MV-4-11 (cell line): ENCODE measurements around the gene NRP1.
A peak's percentile ranks its signal among the peaks of the same experiment; 100 is the strongest.

ENCODE experiments used
- DNase-seq: peaks from one replicate; lab custom pipeline; 2025; lab: John Stamatoyannopoulos, UW

Gene NRP1

DNA sequence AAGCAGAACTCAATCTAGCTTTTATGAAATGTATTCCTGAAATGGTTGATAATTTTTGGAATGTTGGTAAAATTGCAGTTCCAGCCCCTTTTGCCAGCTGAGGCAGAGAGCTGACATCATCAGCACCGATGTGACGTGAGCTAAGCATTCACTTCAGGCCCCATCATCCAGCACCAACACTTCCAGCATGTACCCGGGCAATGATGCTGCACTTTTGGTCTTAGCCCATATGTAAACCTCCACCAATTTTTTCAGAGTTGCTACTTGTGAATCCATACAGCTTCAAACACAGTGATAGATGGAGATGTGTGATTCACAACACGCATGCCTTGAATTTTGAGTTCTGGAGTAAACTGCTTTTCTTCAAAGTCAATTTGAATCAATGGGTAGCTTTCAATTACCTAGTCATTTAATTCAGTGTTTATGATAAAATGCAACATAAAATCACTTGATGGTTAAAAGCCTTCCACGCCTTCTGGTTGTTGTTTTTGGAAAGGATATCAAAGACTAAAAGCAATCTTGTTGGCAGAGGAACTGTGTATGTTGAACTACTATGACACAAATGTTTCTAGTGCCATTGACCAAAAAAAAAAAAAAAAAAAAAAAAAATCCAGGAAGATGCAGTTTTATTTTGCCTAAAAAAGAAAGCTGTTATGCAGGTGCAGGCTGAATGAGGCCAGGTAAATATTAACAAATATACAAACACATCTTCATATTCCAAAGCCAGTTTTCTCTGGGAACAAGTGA, 73.9 kb downstream of the NRP1 start:
- DNase-seq = no peak

DNA sequence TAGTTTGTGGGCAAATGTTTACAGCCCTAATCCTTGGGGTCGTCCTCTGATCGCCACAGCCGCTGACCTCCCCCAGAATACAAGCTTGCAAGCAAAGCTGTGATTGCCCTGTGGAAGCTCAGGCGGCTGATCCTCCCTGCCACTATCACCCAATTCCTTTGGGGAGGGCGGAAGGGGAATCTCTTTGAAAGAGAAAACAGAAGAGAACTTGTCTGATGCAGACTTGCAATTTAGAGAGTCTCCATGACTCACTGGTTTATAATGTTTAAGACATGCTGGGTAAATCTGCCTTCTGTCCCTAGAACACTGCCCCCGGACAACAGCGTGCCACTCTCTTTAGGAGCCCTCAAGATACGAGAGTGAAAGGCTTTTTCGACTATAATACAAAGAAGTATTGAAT, 75.5 kb downstream of the NRP1 start:
- DNase-seq = no peak

DNA sequence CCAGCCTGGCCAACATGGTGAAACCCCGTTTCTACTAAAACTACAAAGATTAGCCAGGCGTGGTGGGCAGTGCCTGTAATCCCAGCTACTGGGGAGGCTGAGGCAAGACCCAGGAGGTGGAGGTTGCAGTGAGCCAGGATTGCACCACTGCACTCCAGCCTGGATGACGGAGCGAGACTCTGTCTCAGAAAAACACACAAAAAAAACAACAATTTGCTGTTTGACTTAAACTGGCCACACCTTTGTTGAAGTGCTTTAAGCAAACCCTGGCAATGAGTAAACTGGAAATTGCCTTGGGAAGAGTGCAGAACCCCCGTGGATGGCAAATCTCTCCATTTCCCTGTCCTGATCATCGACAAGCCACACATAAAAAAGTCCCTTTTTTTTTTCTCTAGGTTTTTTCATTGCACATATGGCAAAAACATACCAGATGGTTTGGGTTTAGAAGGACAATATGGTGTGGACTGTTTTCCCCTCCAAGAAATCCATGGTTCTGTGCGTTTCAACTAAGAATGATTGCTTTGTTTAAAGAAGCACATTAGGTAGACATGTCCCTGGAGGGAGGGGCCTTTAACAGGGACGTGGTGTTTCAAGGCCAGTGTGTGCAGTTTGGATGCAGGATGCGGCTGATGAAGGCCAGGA, 76.9 kb downstream of the NRP1 start:
- no peak for DNase-seq

DNA sequence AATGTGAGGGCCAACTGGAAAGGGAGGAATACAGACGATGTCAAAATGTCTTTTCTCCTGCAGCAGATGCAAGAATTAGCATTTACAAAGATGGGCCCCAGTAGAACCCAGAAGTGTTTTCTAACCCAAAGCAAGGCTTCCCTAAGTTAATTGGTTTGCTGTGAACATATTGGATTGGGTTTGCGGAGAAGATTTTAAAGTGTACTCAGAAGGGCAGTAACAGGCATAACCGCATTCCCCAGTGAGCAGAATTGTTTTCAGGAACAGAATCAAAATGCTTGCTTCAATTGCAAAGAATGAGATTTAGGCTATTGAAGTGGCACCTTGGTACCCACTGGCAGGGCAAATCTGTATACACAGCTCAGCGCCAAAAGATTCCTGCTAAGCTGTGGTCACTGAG, 78.0 kb downstream of the NRP1 start:
- DNase-seq = no peak

DNA sequence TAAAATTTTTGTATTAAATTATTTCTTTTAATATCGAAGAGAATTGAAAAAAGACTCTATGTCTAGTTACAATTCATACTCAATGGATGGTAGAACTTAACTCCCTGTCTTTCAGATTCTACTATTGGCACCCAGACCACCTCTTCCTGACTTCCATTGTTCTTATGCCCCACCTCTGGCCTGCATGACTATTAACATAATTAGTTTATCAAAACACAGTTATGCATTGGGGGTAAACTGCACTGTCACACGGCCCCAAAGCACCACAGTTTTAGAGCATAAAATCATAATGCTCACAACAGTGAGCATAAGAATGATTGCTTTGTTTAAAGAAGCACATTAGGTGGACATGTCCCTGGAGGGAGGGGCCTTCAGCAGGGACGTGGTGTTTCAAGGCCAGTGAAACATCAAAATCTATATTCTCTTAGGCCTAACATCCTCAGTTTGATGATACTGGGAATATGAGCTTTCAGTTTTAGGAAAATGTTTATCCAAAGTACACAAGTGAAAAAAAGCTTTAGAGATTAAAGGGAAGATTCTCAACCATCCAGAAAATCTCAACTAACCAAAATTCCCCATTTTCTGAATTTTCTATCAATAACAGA, 79.8 kb downstream of the NRP1 start:
- no peak for DNase-seq

DNA sequence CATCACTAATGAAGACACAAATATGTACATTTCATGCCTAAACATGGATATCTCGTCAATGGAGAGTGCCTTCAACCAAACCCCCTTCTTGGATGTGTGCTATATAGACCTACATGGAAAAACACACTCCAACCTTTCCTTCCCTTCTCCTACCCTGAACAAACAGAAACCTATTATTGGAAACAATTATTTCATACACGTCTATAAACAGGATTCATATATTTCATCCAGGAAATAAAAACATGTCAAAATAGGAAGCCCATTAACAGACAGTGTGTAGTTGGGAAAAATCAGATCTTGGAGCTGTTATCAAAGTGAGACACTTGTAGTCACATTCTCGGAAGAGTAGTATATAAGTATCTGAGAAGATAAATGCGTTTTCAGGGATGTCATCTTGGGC, 81.1 kb downstream of the NRP1 start:
- no peak for DNase-seq

DNA sequence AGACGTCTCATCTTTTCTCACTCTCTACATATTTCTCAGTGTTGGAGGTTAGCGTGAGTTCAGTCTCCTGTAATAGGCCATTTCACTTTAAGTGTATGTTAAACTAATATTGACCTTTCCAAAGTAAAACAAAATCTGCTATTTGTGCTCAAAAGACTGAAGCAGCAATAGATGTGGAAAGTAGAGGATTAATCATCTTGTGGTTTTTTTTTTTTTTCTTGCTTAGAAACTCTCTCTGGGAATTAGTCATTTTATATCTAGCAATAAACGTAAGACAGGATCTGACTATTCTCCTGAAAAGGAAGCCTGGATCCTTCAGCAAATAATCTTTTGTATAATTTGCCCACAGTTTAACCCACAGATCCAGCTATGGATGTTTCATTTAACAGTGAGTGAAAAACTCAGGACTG, 81.7 kb downstream of the NRP1 start:
- peak; percentile 32 for DNase-seq

DNA sequence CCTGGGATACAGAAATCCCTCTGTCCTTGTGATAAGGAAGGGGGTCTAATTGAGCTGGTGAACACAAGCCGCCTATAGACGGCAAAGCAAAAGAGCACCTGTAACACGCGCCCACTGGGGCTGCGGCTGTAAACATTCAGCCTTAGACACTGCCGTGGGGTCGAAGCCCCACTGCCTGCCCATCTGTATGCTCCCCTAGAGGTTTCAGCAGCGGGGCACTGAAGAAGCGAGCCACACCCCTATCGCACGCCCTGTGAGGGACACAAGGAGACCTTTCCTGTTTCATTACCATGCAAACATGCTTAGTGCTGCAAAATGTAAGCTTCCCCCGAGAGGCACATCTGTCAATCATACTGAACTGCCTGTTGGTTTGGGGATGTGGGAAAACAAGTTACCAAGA, 82.1 kb downstream of the NRP1 start:
- DNase-seq = peak; percentile 29

DNA sequence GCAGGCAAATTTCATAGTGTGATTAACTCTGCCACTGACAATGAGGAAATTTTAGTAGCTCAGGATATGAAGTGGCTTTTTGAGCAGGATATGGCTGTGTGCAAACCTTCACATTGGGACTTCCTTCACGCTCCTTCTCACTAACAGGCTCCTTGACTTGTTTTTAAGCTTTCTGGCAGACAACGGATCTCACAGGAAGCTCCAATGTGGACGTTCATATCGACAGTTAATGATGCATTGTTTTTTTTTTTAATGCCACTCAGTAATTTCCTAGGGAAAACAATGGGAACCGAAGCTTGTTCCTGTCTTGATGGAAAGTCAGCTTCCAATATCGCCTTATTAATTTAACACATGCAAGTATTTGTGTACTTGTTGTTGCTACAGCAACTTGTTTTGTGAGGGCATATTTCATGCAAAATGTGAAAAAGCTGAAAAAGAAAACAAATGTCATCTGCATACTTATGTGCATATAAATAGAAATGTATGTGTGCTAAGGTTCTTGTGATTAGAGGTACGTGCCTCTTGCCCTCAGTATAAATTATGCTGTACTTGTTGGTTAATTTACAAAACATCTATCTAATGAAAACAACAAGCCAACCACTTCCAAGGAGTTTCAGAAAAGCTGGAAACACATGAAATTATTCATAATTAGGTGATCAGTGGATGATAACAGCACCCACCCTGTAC, 84.7 kb downstream of the NRP1 start:
- no peak for DNase-seq

DNA sequence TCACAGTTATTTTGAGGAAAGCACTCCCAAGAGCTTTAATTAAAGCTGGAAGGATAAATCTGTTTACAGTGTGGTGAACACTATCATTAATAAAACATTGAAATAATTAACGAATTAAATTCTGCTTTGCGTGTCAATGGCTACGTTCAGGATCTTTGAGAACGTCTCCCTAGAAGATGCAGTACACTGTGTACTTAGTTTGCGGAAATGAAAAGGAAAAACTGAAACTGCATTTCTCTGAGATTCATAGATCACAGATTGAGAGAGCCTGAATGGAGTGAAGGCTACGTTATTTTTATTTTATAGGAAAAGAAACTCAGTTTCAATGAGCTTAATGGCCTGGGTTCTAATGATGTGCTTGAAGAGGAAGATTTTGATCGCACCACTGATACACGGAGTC, 85.3 kb downstream of the NRP1 start:
- no peak for DNase-seq

DNA sequence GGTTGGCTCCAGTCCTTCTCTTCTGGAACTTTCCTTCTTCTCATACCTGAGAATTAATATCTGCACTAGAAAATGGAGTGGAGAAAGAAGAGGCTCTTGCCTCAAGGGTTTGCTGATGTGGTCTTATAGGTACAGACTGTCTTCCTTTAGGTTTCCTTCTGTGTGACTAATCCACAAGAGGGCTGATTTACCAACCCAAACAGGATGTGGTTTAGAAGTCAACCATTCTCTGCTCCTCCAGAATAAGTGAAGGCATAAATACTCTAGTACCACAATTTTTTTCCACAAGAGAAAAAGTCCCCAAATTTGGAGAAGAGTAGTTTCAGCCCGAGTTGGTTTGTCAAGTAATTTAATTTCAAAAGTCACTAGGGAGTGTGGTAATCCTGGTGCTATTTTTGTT, 85.8 kb downstream of the NRP1 start:
- peak; percentile 91 for DNase-seq

DNA sequence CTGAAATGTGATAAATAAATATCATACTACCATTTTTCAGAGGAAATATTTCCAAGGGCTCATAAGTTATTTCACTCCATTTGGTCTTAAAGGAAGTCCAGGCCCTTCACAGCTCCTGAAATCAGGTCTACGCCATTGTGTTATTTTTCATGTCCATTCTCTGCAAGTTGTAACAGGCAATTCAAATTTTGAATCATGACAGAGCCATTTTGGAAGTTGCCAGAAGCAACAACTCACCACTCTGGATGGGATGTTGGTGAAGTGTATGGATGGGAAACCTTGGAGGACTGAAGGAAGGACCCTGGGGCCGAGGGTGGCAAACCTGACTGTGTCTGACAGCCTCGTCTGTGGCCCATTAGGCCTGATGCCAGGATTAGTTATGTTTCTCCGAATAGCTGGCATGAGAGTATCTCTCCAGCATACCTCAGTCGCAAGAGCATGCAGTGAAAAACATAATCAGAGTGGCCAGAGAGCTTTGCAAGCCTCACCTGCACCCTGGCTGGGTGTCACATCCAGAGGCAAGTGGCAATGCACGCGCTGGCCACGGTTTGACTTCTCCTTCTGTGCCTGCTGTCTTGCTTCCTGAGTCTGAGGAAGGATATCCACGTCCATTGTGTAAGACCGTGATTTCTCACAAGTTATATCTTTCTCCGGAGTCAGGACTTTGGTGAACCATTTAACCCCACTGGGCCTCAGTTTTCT, 87.1 kb downstream of the NRP1 start:
- DNase-seq = peak; percentile 18

DNA sequence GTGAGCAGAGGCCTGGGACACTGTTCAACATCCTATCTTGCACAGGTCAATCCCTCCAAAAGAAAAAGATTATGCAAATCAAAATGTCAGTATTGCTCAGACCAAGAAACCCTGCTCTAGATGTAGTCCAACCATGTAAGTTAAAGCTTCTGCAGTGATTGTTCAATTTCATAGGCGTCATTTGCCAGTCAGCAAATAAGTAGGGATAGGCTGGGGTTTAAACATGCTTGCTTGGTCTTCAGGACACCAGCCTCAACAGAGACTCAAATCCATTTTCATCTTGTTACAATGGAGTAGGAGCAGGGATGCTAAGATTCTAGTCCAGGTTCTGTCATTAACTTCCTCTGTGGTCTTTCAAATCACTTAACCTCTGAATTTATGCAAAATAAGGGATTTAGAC, 89.1 kb downstream of the NRP1 start:
- DNase-seq = no peak

DNA sequence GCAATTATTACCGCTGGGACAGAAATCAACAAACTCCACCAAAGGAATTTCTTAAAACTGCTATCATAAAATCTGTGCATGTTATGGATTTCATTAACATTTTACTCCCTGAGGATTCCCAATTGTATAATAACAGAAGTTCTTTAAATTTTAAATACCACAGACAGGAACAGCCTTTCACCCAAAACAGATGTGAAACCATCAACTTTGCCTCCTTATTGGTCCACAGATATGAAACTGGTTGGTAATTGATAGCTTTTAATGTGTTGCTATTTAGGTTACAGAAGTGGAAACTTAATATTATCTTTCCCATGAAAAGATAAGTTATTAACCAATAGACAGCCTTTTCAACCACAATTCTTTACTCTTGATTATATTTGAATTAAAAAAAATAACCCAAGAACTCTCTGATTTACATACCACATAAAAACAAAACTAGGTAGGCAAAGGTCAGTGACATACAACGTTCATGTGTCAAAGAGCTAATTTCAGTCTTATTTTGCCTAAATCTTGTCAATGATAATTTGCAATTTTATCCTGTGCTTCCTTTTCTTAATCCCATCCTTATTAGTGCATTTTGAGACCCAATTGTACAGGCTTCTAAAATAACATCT, 90.0 kb downstream of the NRP1 start:
- peak; percentile 61 for DNase-seq

DNA sequence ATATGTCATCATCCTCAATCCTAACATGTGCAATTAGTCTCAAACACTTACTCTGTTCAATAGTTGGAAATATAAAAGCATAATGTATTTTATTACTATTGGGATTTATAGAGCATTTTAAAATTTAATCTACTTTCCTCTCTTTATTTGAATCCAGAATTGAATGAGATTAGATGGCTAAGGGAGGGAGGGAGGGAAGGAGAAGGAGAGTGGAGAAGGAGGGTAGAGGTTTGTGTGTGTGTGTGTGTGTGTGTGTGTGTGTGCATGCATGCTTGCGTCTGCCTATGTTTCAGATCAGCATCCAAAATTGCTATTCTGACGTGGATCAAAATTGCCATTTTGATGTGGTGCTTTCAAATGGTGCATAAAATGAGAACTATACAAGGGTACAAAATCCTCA, 90.8 kb downstream of the NRP1 start:
- no peak for DNase-seq

DNA sequence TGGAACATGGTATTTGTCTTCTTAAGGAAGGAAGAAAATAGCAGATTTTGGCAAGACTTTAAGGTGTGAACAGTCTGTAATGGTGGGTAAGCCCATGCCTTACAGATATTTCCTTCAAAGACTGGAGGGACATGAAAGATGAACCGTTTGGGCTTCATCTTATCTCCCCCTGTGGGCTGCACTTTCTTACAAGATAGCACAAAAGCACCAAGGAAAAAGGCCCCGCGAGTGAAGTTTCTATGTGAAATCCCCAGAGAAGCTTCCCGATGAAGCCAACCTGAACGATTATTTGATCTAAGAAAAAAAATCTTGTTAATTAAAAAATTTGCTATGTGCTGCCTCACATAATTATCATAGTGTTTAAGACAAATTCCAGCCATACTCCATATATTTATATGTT, 91.5 kb downstream of the NRP1 start:
- DNase-seq = no peak

DNA sequence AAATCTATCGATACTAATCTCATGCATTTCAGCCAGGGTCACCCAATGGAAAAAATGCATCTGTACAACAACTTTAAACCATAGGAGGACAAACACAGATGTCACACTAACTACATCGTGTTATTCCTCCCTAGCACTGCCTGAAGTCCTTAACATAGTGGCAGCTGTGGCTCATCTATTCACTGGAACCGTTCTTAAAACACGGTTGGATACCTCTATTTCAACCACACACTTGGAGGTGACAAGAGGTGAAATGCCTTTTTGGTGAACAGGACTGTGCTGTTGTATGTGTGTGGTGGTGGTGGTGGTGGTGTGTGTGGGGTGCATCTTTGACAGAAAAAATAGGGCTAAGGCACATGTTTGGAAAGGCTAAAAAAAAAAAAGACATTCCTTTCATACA, 93.1 kb downstream of the NRP1 start:
- DNase-seq = no peak

DNA sequence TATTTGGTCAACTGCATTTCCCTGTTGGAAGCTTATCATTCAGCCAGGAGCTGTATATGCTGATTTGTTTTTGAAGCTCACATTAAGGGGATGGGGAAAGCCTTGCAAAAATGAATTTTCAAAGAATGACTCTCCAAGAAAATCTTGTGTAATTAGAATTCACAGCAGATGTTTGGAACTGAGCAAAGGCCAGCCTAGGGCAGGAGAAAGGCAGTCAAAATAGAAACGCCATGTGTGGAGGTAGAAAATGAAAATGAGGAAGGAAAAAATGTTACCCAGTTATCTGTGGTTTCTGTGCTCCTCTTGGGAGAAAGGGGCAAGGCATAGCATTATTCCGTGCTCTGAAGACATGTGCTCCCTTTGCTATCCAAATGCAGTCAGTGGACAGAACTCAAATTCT, 93.5 kb downstream of the NRP1 start:
- peak; percentile 77 for DNase-seq

DNA sequence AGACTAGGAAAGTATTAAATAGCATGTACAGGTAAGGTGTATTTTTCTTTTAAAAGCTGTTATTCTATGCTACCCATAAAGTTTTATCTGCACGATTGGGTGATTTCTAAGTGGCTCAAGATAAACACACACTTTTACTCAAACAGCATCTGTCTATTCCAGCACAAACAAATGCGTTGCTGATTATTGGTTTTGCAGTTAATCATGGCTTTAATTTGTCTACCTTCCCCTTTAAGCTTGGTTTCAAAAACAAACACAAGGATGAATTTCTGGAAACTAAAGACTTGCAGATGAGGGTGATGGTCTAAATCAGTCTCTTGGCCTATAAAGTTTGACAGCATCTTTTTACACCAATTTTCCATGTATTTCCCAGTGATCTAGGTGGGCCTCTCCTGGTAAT, 94.2 kb downstream of the NRP1 start:
- no peak for DNase-seq

DNA sequence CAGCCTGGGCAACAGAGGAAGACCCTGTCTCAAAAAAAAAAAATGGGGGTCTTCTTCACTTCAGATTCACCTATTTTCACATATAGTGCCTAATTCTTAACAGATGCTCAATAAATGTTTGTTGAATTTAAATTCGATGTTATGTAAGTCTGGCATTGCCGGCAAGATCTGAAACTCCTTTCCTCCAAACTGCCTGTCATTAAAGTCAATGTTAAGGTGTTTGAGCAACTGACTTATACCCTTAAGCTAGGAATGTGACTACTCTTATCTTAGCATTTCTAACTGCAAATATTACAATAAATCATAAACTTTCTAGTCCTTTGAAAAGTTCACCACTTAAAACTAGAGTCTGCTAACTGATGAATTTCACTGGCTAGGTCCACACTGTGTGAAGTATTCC, 95.2 kb downstream of the NRP1 start:
- no peak for DNase-seq

DNA sequence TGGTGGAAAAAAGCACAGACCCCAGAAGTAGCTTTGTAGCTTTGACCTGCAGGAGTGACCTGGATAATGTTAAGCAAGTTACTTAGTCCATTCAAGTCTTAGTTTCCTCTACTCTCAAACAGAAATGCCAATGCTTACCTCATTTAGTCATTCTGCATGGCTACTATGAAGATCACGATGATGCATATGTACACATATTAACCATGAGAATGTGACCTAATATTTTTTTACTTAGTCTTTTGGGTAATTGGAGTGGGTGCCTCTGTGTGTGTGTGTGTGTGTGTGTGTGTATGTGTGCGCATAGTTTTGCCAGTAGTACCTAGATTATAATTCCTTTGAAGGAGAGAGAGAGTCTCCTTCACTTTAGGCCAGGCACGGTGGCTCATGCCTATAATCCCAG, 95.8 kb downstream of the NRP1 start:
- DNase-seq = no peak
